ENCODE measurements around the gene ZC2HC1B. TPM values are rescaled to one million over a fixed set of nuclear protein-coding genes. Genes with fewer than 3 reads are reported as not detected.
"Not testable (repeated sequence)": the region's sequence is repeated elsewhere in the genome, so short reads cannot be mapped to it uniquely, and the experiment has no call there.

Gene ZC2HC1B
- total RNA-seq, 2 donors from 2014 or later: not detected

DNA sequence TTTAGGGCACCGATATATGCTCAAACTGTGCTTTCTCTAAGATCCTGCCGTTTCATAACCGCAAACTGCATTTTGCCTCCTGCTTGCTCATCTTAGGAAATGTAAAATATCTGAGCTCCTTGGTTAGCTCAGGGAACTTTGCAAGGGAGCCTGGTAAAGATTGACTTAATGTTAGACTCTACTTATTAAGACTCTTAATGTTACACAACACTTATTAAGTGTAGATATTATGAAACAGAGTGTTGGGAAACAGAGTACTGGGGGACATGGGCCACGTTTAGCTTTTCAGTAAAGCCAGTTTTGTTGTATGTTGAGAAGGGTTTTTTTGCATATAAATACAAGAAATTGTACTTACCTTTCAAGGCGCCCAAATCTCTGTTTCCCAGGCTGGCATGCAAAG, 19.2 kb upstream of the ZC2HC1B start:
- H3K4me1 Mint-ChIP-seq: peaks cover 11% of the 10 kb centered on the region
- H3K4me3 Mint-ChIP-seq: peak overlapping the region; percentile 92
- H3K27me3 Mint-ChIP-seq: no peaks in the 10 kb centered on the region
- ATAC-seq (replicated peaks): no peak
- H3K36me3 Mint-ChIP-seq (ENCODE audit: low read depth): peaks cover 66% of the 10 kb centered on the region
- no peaks in the 10 kb centered on the region for H3K9me3 Mint-ChIP-seq
- no peak overlapping the region for H3K27ac Mint-ChIP-seq

DNA sequence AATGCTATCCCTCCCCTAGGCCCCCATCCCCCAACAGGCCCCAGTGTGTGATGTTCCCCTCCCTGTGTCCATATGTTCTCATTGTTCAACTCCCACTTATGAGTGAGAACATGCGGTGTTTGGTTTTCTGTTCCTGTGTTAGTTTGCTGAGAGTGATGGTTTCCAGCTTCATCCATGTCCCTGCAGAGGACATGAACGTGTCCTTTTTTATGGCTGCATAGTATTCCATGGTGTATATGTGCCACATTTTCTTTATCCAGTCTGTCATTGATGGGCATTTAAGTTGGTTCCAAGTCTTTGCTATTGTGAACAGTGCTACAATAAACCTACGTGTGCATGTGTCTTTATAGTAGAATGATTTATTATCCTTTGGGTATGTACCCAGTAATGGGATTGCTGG, 12.6 kb upstream of the ZC2HC1B start:
- H3K27ac Mint-ChIP-seq; H3K27me3 Mint-ChIP-seq; H3K9me3 Mint-ChIP-seq; ATAC-seq (replicated peaks); H3K4me3 Mint-ChIP-seq: not testable (repeated sequence)
- H3K4me1 Mint-ChIP-seq: peaks cover 23% of the 10 kb centered on the region
- H3K36me3 Mint-ChIP-seq (ENCODE audit: low read depth): peaks cover 100% of the 10 kb centered on the region

DNA sequence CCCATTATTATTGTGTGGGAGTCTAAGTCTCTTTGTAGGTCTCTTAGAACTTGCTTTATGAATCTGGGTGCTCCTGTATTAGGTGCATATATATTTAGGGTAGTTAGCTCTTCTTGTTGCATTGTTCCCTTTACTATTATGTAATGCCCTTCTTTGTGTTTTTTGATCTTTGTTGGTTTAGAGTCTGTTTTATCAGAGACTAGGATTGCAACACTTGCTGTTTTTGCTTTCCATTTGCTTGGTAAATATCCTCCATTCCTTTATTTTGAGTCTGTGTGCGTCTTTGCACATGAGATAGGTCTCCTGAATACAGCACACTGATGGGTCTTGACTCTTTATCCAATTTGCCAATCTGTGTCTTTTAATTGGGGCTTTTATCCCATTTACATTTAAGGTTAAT, 9.2 kb upstream of the ZC2HC1B start:
- Mint-ChIP-seq H3K4me1 (peaks cover 22% of the 10 kb centered on the region), H3K27ac (peak overlapping the region; percentile 46), H3K36me3 (ENCODE audit: low read depth) (peaks cover 100% of the 10 kb centered on the region)

DNA sequence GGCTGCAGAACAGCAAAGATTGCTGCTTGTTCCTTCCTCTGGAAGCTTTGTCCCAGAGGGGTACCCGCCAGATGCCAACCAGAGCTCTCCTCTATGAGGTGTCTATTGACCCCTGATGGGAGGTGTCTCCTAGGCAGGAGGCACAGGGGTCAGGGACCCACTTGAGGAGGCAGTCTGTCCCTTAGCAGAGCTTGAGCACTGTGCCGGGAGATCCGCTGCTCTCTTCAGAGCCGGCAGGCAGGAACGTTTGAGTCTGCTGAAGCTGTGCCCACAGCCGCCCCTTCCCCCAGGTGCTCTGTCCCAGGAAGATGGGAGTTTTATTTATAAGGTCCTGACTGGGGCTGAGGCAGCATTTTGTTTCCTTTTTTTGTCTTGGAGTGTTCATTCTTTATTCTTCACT, 7.5 kb upstream of the ZC2HC1B start:
- Mint-ChIP-seq H3K27ac (peak overlapping the region; percentile 29), H3K36me3 (ENCODE audit: low read depth) (peaks cover 100% of the 10 kb centered on the region), H3K4me1 (peaks cover 20% of the 10 kb centered on the region)
- ATAC-seq (replicated peaks); H3K9me3 Mint-ChIP-seq; H3K27me3 Mint-ChIP-seq; H3K4me3 Mint-ChIP-seq: not testable (repeated sequence)

More for the DNA sequence above, 9.2 kb upstream of the ZC2HC1B start:
- not testable (repeated sequence) for ATAC-seq (replicated peaks); H3K4me3 Mint-ChIP-seq; H3K9me3 Mint-ChIP-seq; H3K27me3 Mint-ChIP-seq

DNA sequence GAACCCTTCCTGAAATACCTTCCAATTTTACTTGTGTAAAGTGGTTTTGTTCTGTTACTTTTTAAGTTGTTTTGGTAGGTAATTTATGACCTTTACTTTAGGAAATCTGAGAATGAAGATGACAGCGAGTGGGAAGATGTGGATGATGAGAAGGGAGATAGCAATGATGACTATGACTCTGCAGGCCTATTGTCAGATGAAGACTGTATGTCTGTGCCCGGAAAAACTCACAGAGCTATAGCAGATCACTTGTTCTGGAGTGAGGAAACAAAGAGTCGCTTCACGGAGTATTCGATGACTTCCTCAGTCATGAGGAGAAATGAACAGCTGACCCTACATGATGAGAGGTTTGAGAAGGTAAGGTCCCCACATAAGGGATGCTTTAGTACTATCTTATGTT, 6.6 kb upstream of the ZC2HC1B start:
- no peak for ATAC-seq (replicated peaks)
- peaks cover 100% of the 10 kb centered on the region for H3K36me3 Mint-ChIP-seq (ENCODE audit: low read depth)
- no peaks in the 10 kb centered on the region for H3K27me3 Mint-ChIP-seq
- H3K27ac Mint-ChIP-seq: peak overlapping the region; percentile 29
- no peak overlapping the region for H3K4me3 Mint-ChIP-seq
- H3K4me1 Mint-ChIP-seq: peaks cover 14% of the 10 kb centered on the region
- no peaks in the 10 kb centered on the region for H3K9me3 Mint-ChIP-seq

DNA sequence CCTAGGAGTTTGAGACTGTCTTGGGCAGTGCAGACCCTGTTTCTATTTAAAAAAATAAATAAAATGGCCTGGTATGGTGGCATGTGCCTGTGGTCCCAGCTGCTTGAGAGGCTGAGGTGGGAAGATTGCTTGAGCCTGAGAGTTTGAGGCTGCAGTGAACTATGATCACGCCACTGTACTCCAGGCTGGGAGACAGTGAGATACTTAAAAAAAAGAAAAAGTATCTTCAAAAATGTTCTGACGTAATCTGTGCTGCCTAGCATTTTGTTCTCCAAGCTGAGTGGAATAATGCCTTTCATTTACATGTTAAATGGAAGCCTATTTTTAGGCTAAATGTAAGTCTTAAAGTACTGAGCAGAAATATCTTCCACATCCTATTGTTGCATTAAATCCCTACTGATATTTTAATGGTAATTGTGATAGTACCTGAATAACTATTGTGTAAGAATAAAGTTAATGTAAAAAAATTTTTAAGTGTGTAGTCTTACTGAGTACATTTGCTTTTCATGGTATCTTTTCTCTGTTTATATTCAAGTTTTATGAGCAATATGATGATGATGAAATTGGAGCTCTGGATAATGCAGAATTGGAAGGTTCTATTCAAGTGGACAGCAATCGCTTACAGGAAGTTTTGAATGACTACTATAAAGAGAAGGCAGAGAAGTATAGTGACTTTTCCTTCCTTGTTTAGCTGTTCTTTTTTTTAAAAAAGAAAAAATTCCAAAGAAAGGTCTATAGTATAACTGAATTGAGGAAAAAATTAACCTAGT, 4.2 kb upstream of the ZC2HC1B start:
- Mint-ChIP-seq H3K4me1 (peaks cover 6% of the 10 kb centered on the region), H3K36me3 (ENCODE audit: low read depth) (peaks cover 98% of the 10 kb centered on the region), H3K27me3 (no peaks in the 10 kb centered on the region), H3K27ac (no peak overlapping the region), H3K9me3 (no peaks in the 10 kb centered on the region), H3K4me3 (no peak overlapping the region)
- ATAC-seq (replicated peaks): no peak

DNA sequence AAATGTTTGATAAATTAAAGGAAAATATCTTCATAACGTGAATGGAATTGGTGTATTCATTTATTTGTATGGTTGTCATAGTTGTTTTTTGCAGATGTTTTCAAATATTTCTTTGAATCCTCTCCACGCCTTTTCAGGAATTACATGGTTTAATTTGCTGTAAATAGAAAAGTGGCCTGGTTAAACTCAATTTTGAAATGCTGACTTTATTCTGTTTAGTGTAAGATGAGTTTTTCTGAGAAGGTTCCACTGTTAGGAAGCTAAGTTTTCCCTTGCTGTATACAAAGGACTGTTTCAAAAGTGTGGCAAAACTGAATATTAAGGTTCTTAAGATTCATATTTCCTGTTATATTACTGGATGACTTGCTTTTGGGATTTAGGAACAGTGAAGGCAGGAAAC, 503 bp upstream of the ZC2HC1B start:
- Mint-ChIP-seq H3K9me3 (no peaks in the 10 kb centered on the region), H3K4me3 (no peak overlapping the region), H3K4me1 (no peaks in the 10 kb centered on the region), H3K36me3 (ENCODE audit: low read depth) (peaks cover 73% of the 10 kb centered on the region), H3K27ac (no peak overlapping the region), H3K27me3 (no peaks in the 10 kb centered on the region)
- ATAC-seq (replicated peaks): no peak

DNA sequence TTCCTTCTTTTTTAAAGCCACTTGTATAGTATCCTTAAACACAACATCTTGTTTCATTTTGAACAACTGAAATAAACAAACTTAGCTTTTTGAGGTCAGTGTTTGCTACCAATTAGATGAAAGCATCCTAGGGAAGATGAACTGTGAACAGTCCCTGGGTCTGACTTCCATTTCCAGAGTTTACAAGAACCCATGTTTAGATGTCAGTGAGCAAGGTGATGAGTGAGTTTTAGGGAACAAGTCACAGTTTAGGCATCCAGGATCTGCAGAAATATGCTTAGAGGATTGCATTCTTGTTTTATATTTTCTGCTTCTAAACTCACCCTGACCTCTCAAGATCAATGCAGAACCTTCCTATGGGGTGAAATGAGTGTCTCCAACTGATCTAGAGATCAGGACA, 3.0 kb downstream of the ZC2HC1B start:
- Mint-ChIP-seq H3K36me3 (ENCODE audit: low read depth) (peaks cover 39% of the 10 kb centered on the region), H3K4me1 (no peaks in the 10 kb centered on the region), H3K27ac (no peak overlapping the region), H3K9me3 (peaks cover 3% of the 10 kb centered on the region), H3K27me3 (no peaks in the 10 kb centered on the region), H3K4me3 (no peak overlapping the region)
- no peak for ATAC-seq (replicated peaks)

DNA sequence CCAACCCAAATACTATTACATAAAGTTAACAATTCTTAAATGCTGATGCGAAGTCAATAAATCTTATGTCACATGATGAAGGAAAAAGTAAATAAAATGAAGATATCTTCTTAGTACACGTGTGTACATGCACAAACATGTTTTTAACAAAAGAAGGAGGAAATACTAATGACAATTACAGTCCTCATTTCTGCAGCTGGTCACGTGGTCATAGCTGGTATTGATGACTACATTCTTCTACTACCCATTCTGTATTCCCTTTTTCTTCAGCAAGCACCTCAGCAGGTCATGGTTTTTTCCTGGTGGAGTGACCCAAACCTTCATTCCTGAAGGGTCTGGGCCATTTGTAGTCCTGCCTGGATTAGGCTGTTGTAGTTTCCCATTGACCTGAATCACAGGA, 4.5 kb downstream of the ZC2HC1B start:
- H3K36me3 Mint-ChIP-seq (ENCODE audit: low read depth): peaks cover 23% of the 10 kb centered on the region
- H3K27ac Mint-ChIP-seq; H3K4me3 Mint-ChIP-seq; H3K9me3 Mint-ChIP-seq; ATAC-seq (replicated peaks); H3K27me3 Mint-ChIP-seq; H3K4me1 Mint-ChIP-seq: not testable (repeated sequence)

DNA sequence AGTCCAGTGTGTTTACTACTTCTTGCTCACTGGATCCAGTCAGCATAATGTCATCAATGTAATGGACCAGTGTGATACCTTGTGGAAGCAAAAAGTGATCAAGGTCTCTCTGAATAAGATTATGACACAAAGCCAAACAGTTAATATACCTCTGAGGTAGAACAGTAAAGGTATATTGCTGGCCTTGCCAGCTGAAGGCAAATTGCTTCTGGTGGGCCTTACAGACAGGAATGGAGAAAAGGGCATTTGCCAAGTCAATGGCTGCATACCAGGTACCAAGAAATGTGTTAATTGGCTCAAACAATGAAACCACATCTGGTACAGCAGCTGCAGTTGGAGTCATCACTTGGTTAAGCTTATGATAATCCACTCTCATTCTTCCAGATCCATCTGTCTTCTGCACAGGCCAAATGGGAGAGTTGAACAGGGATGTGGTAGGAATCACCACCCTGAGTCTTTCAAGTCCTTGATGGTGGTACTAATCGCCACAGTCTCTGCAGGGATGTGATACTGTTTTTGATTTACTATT, 7.0 kb downstream of the ZC2HC1B start:
- H3K27me3 Mint-ChIP-seq; ATAC-seq (replicated peaks); H3K4me3 Mint-ChIP-seq; H3K27ac Mint-ChIP-seq; H3K36me3 Mint-ChIP-seq (ENCODE audit: low read depth): not testable (repeated sequence)
- Mint-ChIP-seq H3K4me1 (peaks cover 10% of the 10 kb centered on the region), H3K9me3 (peaks cover 13% of the 10 kb centered on the region)

DNA sequence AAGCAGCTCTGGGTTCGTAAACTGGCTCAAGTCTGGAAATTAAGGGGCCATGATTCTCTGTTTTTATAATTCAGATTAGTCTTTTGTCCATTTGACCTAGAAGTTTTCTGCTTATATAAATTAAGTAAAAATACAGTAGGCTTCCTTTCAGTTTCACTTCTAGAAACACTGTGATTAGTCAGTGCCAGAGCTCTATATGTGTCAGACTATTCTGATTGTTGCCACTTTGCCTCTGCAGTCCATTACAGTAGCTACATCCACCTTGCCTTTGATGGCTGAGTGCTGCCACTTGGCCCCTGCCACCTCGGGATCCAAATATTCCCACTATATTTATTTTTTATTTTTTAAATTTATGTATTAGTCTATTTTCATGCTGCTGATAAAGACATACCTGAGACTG, 7.9 kb downstream of the ZC2HC1B start:
- Mint-ChIP-seq H3K36me3 (ENCODE audit: low read depth) (no peaks in the 10 kb centered on the region), H3K4me1 (peaks cover 10% of the 10 kb centered on the region), H3K27ac (peak overlapping the region; percentile 48), H3K9me3 (peaks cover 13% of the 10 kb centered on the region), H3K4me3 (no peak overlapping the region), H3K27me3 (no peaks in the 10 kb centered on the region)
- peak; percentile 100 for ATAC-seq (replicated peaks)

DNA sequence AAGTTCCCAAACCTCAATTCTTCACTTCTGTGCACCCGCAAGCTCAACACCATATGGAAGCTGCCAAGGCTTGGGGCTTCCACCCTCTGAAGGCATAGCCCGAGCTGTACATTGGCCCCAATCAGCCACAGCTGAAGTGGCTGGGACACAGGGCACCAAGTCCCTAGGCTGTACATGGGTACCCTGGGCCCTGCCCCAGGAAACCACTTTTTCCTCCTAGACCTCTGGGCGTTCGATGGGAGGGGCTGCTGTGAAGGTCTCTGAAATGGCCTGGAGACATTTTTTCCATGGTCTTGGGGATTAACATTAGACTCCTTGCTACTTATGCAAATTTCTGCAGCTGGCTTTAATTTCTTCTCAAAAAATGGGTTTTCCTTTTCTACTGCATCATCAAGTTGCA, 9.3 kb downstream of the ZC2HC1B start:
- not testable (repeated sequence) for ATAC-seq (replicated peaks); H3K36me3 Mint-ChIP-seq (ENCODE audit: low read depth); H3K27ac Mint-ChIP-seq; H3K27me3 Mint-ChIP-seq
- Mint-ChIP-seq H3K4me3 (peak overlapping the region; percentile 22), H3K4me1 (peaks cover 10% of the 10 kb centered on the region), H3K9me3 (peaks cover 13% of the 10 kb centered on the region)

DNA sequence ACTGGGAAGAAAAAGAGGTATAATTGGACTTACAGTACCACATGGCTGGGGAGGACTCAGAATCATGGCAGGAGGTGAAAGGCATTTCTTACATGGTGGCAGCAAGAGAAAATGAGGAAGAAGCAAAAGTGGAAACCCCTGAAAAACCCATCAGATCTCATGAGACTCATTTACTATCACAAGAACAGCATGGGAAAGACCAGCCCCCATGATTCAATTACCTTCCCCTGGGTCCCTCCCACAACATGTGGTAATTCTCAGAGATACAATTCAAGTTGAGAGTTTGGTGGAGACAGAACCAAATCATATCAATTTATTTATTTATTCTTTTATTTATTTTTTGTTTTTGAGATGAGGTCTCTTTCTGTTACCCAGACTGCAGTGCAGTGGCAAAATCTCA, 10.2 kb downstream of the ZC2HC1B start:
- peaks cover 13% of the 10 kb centered on the region for H3K9me3 Mint-ChIP-seq
- H3K4me1 Mint-ChIP-seq: peaks cover 10% of the 10 kb centered on the region
- H3K27me3 Mint-ChIP-seq; ATAC-seq (replicated peaks); H3K27ac Mint-ChIP-seq; H3K36me3 Mint-ChIP-seq (ENCODE audit: low read depth); H3K4me3 Mint-ChIP-seq: not testable (repeated sequence)

DNA sequence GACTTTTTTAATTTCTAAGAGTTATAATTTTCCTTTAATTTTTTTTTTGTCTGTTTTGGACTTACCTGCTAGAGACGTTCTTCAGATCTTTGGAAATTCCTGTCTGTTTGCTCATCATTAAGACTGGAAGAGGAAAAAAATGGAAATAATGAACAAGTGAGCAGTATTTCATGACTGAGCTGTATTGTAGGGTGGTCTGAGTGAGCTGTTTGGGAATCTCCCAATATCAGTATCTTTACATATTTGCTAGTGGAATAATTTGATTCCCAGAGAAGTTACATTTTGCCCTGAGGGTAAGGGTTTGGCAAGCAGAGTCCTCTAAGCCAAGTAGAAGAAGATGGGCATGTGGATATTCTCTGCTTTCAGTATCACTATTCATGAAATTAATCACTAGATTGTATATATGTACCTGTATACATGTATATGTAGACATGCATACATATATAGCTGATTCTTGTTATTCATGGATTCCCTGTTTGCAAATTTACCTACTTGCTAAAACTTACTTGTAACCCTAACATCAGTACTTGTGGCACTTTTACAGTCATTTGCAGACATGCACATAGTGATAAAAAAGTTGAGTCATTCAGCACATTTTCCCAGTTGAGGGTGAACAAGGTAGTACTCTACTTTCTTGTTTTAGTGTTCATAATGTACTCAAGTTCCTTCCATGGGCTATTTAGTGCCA, 13.5 kb downstream of the ZC2HC1B start:
- peaks cover 7% of the 10 kb centered on the region for H3K4me1 Mint-ChIP-seq
- peak; percentile 89 for ATAC-seq (replicated peaks)
- H3K4me3 Mint-ChIP-seq: no peak overlapping the region
- no peaks in the 10 kb centered on the region for H3K27me3 Mint-ChIP-seq
- no peak overlapping the region for H3K27ac Mint-ChIP-seq
- no peaks in the 10 kb centered on the region for H3K36me3 Mint-ChIP-seq (ENCODE audit: low read depth)
- H3K9me3 Mint-ChIP-seq: peaks cover 9% of the 10 kb centered on the region

DNA sequence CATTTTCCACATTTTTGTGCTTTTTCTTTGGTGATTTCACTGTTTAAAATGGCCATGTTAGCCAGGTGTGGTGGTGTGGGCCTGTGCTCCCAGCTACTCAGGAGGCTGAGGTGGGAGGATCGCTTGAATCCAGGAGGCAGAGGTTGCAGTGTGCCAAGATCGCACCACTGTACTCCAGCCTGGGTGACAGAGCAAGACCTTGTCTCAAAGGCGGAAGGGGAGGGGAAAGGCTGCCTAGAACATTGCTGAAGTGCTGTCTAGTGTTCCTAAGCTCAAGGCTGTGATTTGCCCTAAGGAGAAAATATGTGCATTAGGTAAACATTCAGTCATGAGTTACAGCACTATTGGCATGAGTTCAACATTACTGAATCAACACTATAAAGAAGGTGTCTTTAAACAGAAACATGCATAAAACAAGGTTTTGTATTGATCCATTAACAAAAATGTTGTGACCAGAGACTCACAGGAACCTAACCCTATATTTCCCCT, 14.0 kb downstream of the ZC2HC1B start:
- H3K27me3 Mint-ChIP-seq: peaks cover 1% of the 10 kb centered on the region
- no peak overlapping the region for H3K4me3 Mint-ChIP-seq
- H3K36me3 Mint-ChIP-seq (ENCODE audit: low read depth): no peaks in the 10 kb centered on the region
- H3K27ac Mint-ChIP-seq: no peak overlapping the region
- no peak for ATAC-seq (replicated peaks)
- peaks cover 9% of the 10 kb centered on the region for H3K9me3 Mint-ChIP-seq
- H3K4me1 Mint-ChIP-seq: peaks cover 5% of the 10 kb centered on the region
